ENCODE measurements around the gene PIP5K1B.

Gene PIP5K1B

GRCh38 chr9:68711281-68711680 lies 6.2 kb downstream of the PIP5K1B start:
- TF ChIP-seq PPARA (CRISPR knock-in tag; IDR thresholded peaks at IDR 0.05; ENCODE audit: borderline replicate concordance) (no peak), ZNF565 (CRISPR knock-in tag; conservative IDR thresholded peaks at IDR 0.05; ENCODE audit: low read depth) (no peak), CREB5 (CRISPR knock-in tag; IDR thresholded peaks at IDR 0.05; ENCODE audit: low read depth) (no peak)
- no peak for ATAC-seq

- TF ChIP-seq POU6F1 (CRISPR knock-in tag; IDR thresholded peaks at IDR 0.05; ENCODE audit: borderline replicate concordance, low read depth): no peak
- TF ChIP-seq CREB5 (CRISPR knock-in tag; IDR thresholded peaks at IDR 0.05; ENCODE audit: low read depth): no peak
- TF ChIP-seq GLIS3 (CRISPR knock-in tag; IDR thresholded peaks at IDR 0.05): no peak
- no peak for TF ChIP-seq ZC3H10 (CRISPR knock-in tag; IDR thresholded peaks at IDR 0.05)
- TF ChIP-seq OSR1 (CRISPR knock-in tag; IDR thresholded peaks at IDR 0.05): no peak
- no peak for TF ChIP-seq ZNF70 (CRISPR knock-in tag; IDR thresholded peaks at IDR 0.05)
- TF ChIP-seq RARB (CRISPR knock-in tag; IDR thresholded peaks at IDR 0.05): no peak
- TF ChIP-seq ARNTL (CRISPR knock-in tag; IDR thresholded peaks at IDR 0.05; ENCODE audit: borderline replicate concordance, low read depth): no peak
- TF ChIP-seq ISL1 (CRISPR knock-in tag; IDR thresholded peaks at IDR 0.05): no peak
- TF ChIP-seq CSRNP3 (CRISPR knock-in tag; IDR thresholded peaks at IDR 0.05): no peak
- no peak for TF ChIP-seq PATZ1 (CRISPR knock-in tag; IDR thresholded peaks at IDR 0.05; ENCODE audit: borderline replicate concordance)
- TF ChIP-seq SNAI2 (CRISPR knock-in tag; IDR thresholded peaks at IDR 0.05): no peak
- TF ChIP-seq ZFP30 (CRISPR knock-in tag; IDR thresholded peaks at IDR 0.05): no peak
- no peak for TF ChIP-seq PPARA (CRISPR knock-in tag; IDR thresholded peaks at IDR 0.05; ENCODE audit: borderline replicate concordance)
- no peak for TF ChIP-seq ZNF565 (CRISPR knock-in tag; conservative IDR thresholded peaks at IDR 0.05; ENCODE audit: low read depth)
Observed at GRCh38 chr9:68711932-68712331, 6.9 kb downstream of the PIP5K1B start.

GRCh38 chr9:68714416-68715180 lies 9.6 kb downstream of the PIP5K1B start:
- ATAC-seq: no peak
- TF ChIP-seq TCF4 (CRISPR knock-in tag; IDR thresholded peaks at IDR 0.05; ENCODE audit: borderline replicate concordance) (no peak), ZC3H10 (CRISPR knock-in tag; IDR thresholded peaks at IDR 0.05) (no peak), GLIS3 (CRISPR knock-in tag; IDR thresholded peaks at IDR 0.05) (no peak)

More at GRCh38 chr9:68711932-68712331, 6.9 kb downstream of the PIP5K1B start:
- ATAC-seq: no peak

GRCh38 chr9:68715181-68715456 lies 10.1 kb downstream of the PIP5K1B start:
- no peak for ATAC-seq
- TF ChIP-seq TSHZ2 (CRISPR knock-in tag; IDR thresholded peaks at IDR 0.05) (no peak), ZFP3 (CRISPR knock-in tag; IDR thresholded peaks at IDR 0.05) (no peak), ESRRG (CRISPR knock-in tag; IDR thresholded peaks at IDR 0.05) (no peak), ZNF70 (CRISPR knock-in tag; IDR thresholded peaks at IDR 0.05) (no peak), POU6F1 (CRISPR knock-in tag; IDR thresholded peaks at IDR 0.05; ENCODE audit: borderline replicate concordance, low read depth) (no peak), PATZ1 (CRISPR knock-in tag; IDR thresholded peaks at IDR 0.05; ENCODE audit: borderline replicate concordance) (no peak), ZNF8 (CRISPR knock-in tag; IDR thresholded peaks at IDR 0.05) (no peak), TCF4 (CRISPR knock-in tag; IDR thresholded peaks at IDR 0.05; ENCODE audit: borderline replicate concordance) (no peak), RARB (CRISPR knock-in tag; IDR thresholded peaks at IDR 0.05) (no peak)

Data from SK-N-SH treated with all-trans-retinoic acid at 6 μM for 48 hours (cell line).